ENCODE measurements around the gene HMGN3. TPM values are rescaled to one million over a fixed set of nuclear protein-coding genes. Genes with fewer than 3 reads are reported as not detected.
A peak's percentile ranks its signal among the peaks of the same experiment; 100 is the strongest.

The HMGN3 gene
- total RNA-seq, 1 donor: 23.7 TPM

DNA sequence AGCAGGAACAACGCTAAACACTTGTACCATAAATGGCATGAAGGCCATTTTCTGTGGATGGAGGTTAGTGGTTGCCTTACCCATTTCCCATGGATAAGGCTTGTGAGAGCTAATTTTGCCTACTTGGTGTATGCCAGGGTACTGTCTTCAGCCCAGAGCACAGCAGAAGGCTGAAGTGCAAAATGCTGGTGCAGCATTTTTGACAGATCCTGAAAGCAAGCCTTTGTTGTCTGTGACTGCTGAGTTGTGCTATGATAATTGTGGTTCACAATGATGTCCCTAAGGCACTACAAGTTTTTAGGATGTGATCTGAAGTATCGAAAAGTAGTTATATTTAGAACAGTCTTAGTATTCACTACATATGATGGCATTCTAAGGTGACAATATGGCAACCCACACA is 14.7 kb upstream of the HMGN3 start:
- H3K4me3 ChIP-seq (ENCODE audit: low read depth, low read length): no peak overlapping the region
- no peak for DNase-seq (ENCODE audit: low read depth)
- TF ChIP-seq, protein P1, sequence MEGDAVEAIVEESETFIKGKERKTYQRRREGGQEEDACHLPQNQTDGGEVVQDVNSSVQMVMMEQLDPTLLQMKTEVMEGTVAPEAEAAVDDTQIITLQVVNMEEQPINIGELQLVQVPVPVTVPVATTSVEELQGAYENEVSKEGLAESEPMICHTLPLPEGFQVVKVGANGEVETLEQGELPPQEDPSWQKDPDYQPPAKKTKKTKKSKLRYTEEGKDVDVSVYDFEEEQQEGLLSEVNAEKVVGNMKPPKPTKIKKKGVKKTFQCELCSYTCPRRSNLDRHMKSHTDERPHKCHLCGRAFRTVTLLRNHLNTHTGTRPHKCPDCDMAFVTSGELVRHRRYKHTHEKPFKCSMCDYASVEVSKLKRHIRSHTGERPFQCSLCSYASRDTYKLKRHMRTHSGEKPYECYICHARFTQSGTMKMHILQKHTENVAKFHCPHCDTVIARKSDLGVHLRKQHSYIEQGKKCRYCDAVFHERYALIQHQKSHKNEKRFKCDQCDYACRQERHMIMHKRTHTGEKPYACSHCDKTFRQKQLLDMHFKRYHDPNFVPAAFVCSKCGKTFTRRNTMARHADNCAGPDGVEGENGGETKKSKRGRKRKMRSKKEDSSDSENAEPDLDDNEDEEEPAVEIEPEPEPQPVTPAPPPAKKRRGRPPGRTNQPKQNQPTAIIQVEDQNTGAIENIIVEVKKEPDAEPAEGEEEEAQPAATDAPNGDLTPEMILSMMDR (IDR thresholded peaks at IDR 0.05; ENCODE audit: insufficient read depth, low read depth, low read length): no peak

DNA sequence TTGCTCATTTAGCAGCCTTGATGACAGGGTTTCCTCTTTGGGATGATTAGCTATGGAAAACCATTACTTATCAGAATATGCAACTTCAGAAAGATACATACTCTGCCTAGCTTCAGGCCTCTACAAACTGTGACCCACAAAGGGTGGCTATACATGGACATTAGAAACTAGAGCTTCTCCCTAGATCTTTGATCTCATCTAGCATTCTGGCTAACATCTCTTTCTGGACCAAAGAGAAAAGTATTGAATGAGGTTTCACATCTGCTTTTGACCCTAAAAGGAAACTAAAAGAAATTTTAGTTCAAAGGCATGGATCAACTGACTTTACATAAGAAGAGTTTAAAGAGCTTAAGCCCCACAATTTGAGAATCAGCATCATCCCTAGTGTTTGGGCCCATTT is 12.4 kb upstream of the HMGN3 start:
- no peak for DNase-seq (ENCODE audit: low read depth)
- TF ChIP-seq, protein P1 (IDR thresholded peaks at IDR 0.05; ENCODE audit: insufficient read depth, low read depth, low read length): no peak

DNA sequence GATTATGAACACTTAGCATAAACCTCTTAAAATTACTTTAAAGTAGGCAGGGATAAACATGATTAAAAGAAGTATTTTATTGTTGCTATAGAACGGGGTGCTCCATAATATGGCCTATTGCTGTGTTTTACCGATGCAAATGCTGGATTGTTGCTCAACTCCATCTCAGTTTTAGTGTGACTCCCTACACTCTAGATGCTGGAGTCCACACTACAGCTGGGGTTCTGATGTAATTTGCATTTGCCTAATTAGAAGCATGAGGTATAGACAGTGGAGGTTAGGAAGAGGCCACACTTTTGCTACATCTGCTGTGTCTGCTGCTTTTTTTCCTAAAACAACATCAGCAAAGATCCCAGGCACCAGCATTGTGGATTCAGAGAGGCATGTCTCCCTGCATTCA is 6.7 kb upstream of the HMGN3 start:
- H3K4me3 ChIP-seq (ENCODE audit: low read depth, low read length): no peak overlapping the region
- TF ChIP-seq, protein P1 (IDR thresholded peaks at IDR 0.05; ENCODE audit: insufficient read depth, low read depth, low read length): no peak
- no peak for DNase-seq (ENCODE audit: low read depth)

More for the DNA sequence above, 12.4 kb upstream of the HMGN3 start:
- H3K4me3 ChIP-seq (ENCODE audit: low read depth, low read length): no peak overlapping the region

DNA sequence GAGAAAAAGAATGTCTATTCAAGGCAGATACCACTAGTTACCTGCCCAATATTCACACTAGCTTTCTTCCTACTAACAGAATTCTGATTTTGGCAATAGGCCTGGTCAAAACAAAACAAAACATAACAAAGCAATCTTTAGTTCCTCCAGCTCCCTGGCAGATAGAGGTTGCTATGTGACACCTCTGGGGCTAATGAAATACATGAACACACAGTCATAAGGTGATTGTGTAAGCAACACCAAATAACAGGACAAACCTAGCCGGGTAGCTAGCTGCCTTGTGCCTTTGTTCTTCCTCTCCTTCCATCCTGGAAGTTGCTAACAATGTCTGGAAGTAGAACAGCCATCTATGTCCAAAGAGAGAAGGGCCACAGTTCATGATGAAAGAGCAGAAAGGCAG is 6.0 kb upstream of the HMGN3 start:
- TF ChIP-seq, protein P1 (IDR thresholded peaks at IDR 0.05; ENCODE audit: insufficient read depth, low read depth, low read length): no peak
- DNase-seq (ENCODE audit: low read depth): peak; percentile 21
- no peak overlapping the region for H3K4me3 ChIP-seq (ENCODE audit: low read depth, low read length)

DNA sequence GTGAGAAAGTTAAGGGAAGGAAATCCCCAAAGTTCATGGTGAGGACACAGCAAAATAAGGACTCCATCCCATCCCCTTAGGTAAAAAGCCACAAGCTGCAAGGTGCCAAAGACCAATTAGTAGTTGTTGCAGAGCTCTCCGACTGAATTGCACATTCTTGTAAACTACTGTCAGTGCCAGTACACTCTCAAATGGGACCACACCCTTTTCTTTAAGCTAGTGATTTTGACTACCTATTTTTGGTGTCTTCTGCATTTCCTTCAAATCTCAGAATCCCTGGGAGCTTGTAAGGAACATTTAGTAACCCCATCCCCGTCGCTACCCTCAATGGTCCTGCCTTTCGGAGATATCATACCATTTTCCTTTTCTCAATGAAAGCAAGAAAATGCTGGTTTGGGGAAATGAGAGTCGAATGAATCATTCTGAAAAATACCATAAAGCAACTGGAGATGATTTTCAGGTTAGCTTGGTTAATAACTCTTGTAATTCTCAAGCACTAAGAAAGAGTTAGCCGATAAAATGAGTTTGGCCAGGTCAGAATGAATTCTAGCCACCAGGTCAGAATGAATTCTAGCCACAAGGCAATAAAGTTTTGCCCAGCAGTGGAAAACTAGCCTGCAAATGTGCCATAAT is 5.2 kb upstream of the HMGN3 start:
- no peak for DNase-seq (ENCODE audit: low read depth)
- H3K4me3 ChIP-seq (ENCODE audit: low read depth, low read length): no peak overlapping the region
- TF ChIP-seq, protein P1 (IDR thresholded peaks at IDR 0.05; ENCODE audit: insufficient read depth, low read depth, low read length): no peak

DNA sequence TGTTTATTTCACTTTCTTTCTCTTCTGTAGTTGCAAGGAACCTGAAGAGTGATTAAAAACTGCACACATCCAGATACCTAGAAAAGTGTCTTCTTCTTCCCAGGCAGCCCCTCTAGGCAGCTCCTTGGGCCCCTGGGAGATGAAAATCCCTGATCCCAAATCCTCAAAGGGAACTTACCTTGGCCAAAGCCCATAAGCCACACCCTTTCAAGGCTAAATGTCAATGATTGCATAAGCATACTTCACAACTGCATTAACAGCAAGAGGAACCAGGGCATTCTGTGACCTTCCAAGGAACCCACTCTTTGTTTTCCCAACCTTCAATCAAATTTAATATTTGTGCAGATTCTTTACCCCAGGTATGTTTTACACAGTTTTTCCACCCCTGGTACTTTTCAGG is 4.4 kb upstream of the HMGN3 start:
- H3K4me3 ChIP-seq (ENCODE audit: low read depth, low read length): no peak overlapping the region
- DNase-seq (ENCODE audit: low read depth): no peak
- TF ChIP-seq, protein P1 (IDR thresholded peaks at IDR 0.05; ENCODE audit: insufficient read depth, low read depth, low read length): no peak

DNA sequence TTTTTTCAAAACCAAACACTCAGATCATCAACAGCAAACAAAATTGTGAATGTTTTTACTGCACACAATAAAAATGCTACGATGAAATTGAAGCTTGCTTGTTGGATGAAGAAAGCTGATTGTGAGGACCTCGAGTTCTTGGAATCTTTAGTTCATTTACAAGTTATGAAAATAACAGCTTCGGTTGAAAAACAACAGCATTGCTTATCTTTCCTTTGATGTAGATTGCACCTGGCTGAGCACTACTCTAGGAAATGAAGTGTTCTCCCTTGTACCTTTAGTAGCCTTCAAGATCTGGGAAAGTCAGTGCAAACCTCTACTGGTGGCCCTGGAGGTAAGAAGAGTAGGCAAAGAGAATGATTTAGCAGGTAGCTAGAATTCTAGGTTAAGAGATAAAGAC is 2.2 kb upstream of the HMGN3 start:
- no peak overlapping the region for H3K4me3 ChIP-seq (ENCODE audit: low read depth, low read length)
- no peak for DNase-seq (ENCODE audit: low read depth)
- TF ChIP-seq, protein P1 (IDR thresholded peaks at IDR 0.05; ENCODE audit: insufficient read depth, low read depth, low read length): no peak
